H1 (cell line): ENCODE results near the gene INPP5J. TPM values are rescaled to one million over a fixed set of nuclear protein-coding genes. Genes with fewer than 3 reads are reported as not detected.

Source experiments
- CTCF ChIA-PET: fragments of 300-600 bp; sonication (Branson Sonifier 250); formaldehyde crosslinking; loops from one replicate; lab custom pipeline; 2021; ENCODE audit not compliant: partially characterized antibody; lab: Charles Lee
- POLR2A ChIA-PET: fragments of 300-600 bp; sonication (Branson Sonifier 250); formaldehyde crosslinking; loops from one replicate; lab custom pipeline; 2021; ENCODE audit warnings: inconsistent platforms; ENCODE audit not compliant: partially characterized antibody; lab: Charles Lee
- DNase-seq, 2 experiments: peaks; one replicate each; pipeline versions ENCODE4 v3.0.0 to v3.0.0-alpha.2; 2010 to 2022; ENCODE audit warnings: low spot score in 2 of 2, low read depth in 1 of 2, mixed read lengths in 1 of 2
- FAIRE-seq: peaks from 2 replicates; lab custom pipeline; 2011; peaks lifted over from hg19 to GRCh38; lab: Jason Lieb, UNC
- H2AFZ ChIP-seq: 2 replicates; pipeline ENCODE4 v1.8.1; 2012; ENCODE audit warnings: low read length, inconsistent platforms
- H2AK5ac ChIP-seq: 2 replicates; pipeline ENCODE4 v1.6.1; 2013; ENCODE audit warnings: low read depth, low read length
- H2BK120ac ChIP-seq: replicated peaks from 2 replicates; pipeline ENCODE3; 2013; ENCODE audit warnings: low read depth, low read length, inconsistent platforms
- H2BK12ac ChIP-seq: 2 replicates; pipeline ENCODE4 v1.6.1; 2013; ENCODE audit warnings: low read depth, low read length
- H2BK15ac ChIP-seq: 2 replicates; pipeline ENCODE4 v1.6.1; 2013; ENCODE audit warnings: low read length
- H2BK20ac ChIP-seq: 2 replicates; pipeline ENCODE4 v1.6.1; 2013; ENCODE audit warnings: low read length
- H2BK5ac ChIP-seq: 2 replicates; pipeline ENCODE4 v1.6.1; 2013; ENCODE audit warnings: low read depth, low read length
- H3K14ac ChIP-seq: 2 replicates; pipeline ENCODE4 v1.6.1; 2013; ENCODE audit warnings: inconsistent platforms; ENCODE audit not compliant: insufficient read length
- H3K18ac ChIP-seq: 2 replicates; pipeline ENCODE4 v1.6.1; 2013; ENCODE audit warnings: low read length; ENCODE audit errors: extremely low read depth
- H3K23ac ChIP-seq: 2 replicates; pipeline ENCODE4 v1.6.1; 2013; ENCODE audit warnings: inconsistent platforms; ENCODE audit not compliant: insufficient read length
- H3K23me2 ChIP-seq: 2 replicates; pipeline ENCODE4 v1.6.1; 2013; ENCODE audit warnings: low read depth, low read length
- H3K27ac ChIP-seq: 2 replicates; pipeline ENCODE4 v1.6.1; 2011; ENCODE audit warnings: low read depth, low read length, inconsistent platforms
- H3K27me3 ChIP-seq, 4 experiments: replicated peaks in 1 of 4; 1 replicate in 1 of 4; 2 replicates in 3 of 4; pipeline versions ENCODE4 v1.6.1 to v1.8.1; 2011 to 2013; ENCODE audit warnings: low read length in 3 of 4, mild to moderate bottlenecking in 3 of 4, inconsistent platforms in 2 of 4, mixed read lengths in 2 of 4, moderate library complexity in 1 of 4; ENCODE audit not compliant: control insufficient read depth in 3 of 4, insufficient read depth in 3 of 4; ENCODE audit errors: extremely low read depth in 1 of 4
- H3K36me3 ChIP-seq, 4 experiments: 2 replicates each; pipeline versions ENCODE4 v1.6.1 to v1.8.1; 2011 to 2013; ENCODE audit warnings: mild to moderate bottlenecking in 4 of 4, low read length in 3 of 4, moderate library complexity in 2 of 4, control low read depth in 1 of 4, inconsistent platforms in 1 of 4; ENCODE audit not compliant: insufficient read depth in 4 of 4, control insufficient read depth in 2 of 4
- H3K4ac ChIP-seq: replicated peaks from 2 replicates; pipeline ENCODE3; 2013; ENCODE audit warnings: low read length, low read depth, mixed read lengths, inconsistent platforms; ENCODE audit not compliant: insufficient read length
- H3K4me1 ChIP-seq, 4 experiments: replicated peaks in 1 of 4; 1 replicate in 1 of 4; 2 replicates in 3 of 4; pipeline versions ENCODE4 v1.6.1 to v1.8.1; 2011 to 2013; ENCODE audit warnings: low read length in 3 of 4, inconsistent platforms in 2 of 4, mixed read lengths in 1 of 4; ENCODE audit not compliant: insufficient read depth in 4 of 4, control insufficient read depth in 3 of 4
- H3K4me2 ChIP-seq, 2 experiments: 2 replicates each; pipeline versions ENCODE4 v1.6.1 to v1.8.1; 2011 to 2013; ENCODE audit warnings: low read depth in 2 of 2, low read length in 2 of 2, control low read depth in 1 of 2, inconsistent platforms in 1 of 2, mild to moderate bottlenecking in 1 of 2; ENCODE audit not compliant: insufficient read depth in 1 of 2
- H3K4me3 ChIP-seq, 4 experiments: fragments of 200-600, 300-600 bp in 1 of 4; sonication (generic), shearing (Covaris generic), sonication (Bioruptor Twin) in 1 of 4; 2 replicates each; pipeline versions ENCODE4 v1.5.1 to v1.8.1; 2011 to 2016; ENCODE audit warnings: low read length in 4 of 4, low read depth in 3 of 4, control low read depth in 2 of 4, inconsistent platforms in 2 of 4, mild to moderate bottlenecking in 2 of 4, mixed read lengths in 1 of 4, moderate library complexity in 1 of 4; ENCODE audit not compliant: insufficient read depth in 2 of 4; ENCODE audit errors: extremely low read depth in 1 of 4
- H3K56ac ChIP-seq: replicated peaks from 2 replicates; pipeline ENCODE3; 2013; ENCODE audit warnings: low read depth, mild to moderate bottlenecking, mixed read lengths, low read length, inconsistent platforms; ENCODE audit not compliant: insufficient read length
- H3K79me1 ChIP-seq: 2 replicates; pipeline ENCODE4 v1.6.1; 2013; ENCODE audit warnings: low read depth, low read length, control low read depth
- H3K79me2 ChIP-seq, 2 experiments: 2 replicates each; pipeline versions ENCODE4 v1.6.1 to v1.8.1; 2012 to 2013; ENCODE audit warnings: low read length in 2 of 2, mild to moderate bottlenecking in 2 of 2, inconsistent platforms in 1 of 2; ENCODE audit not compliant: insufficient read depth in 2 of 2, control insufficient read depth in 1 of 2
- H3K9ac ChIP-seq, 4 experiments: replicated peaks in 1 of 4; 1 replicate in 1 of 4; 2 replicates in 3 of 4; pipeline versions ENCODE4 v1.6.1 to v1.8.1; 2011 to 2013; ENCODE audit warnings: low read depth in 3 of 4, low read length in 3 of 4, control low read depth in 2 of 4, mild to moderate bottlenecking in 2 of 4, moderate library complexity in 2 of 4, inconsistent platforms in 1 of 4; ENCODE audit errors: extremely low read depth in 1 of 4
- H3K9me3 ChIP-seq, 2 experiments: 2 replicates each; pipeline versions ENCODE4 v1.6.1 to v1.8.1; 2012 to 2013; ENCODE audit warnings: mild to moderate bottlenecking in 2 of 2, moderate library complexity in 2 of 2, control low read depth in 1 of 2, inconsistent platforms in 1 of 2, low read depth in 1 of 2, low read length in 1 of 2, mixed read lengths in 1 of 2; ENCODE audit not compliant: insufficient read depth in 2 of 2
- H4K20me1 ChIP-seq, 2 experiments: replicated peaks in 1 of 2; 2 replicates each; pipeline versions ENCODE3 to v1.8.1; 2011 to 2013; ENCODE audit warnings: inconsistent platforms in 2 of 2, low read length in 2 of 2, mild to moderate bottlenecking in 1 of 2; ENCODE audit not compliant: insufficient read depth in 2 of 2, control insufficient read depth in 1 of 2
- H4K5ac ChIP-seq: 2 replicates; pipeline ENCODE4 v1.6.1; 2013; ENCODE audit warnings: low read length, low read depth, mixed read lengths, inconsistent platforms; ENCODE audit not compliant: insufficient read length
- H4K8ac ChIP-seq: 2 replicates; pipeline ENCODE4 v1.8.0; 2013; ENCODE audit warnings: mild to moderate bottlenecking, moderate library complexity, low read length, inconsistent platforms; ENCODE audit not compliant: insufficient read depth; ENCODE audit errors: extremely low read depth
- H4K91ac ChIP-seq: replicated peaks from 2 replicates; pipeline ENCODE3; 2013; ENCODE audit warnings: low read length, mixed read lengths, inconsistent platforms; ENCODE audit not compliant: insufficient read length
- CHD2 ChIP-seq: IDR thresholded peaks from 2 replicates; pipeline ENCODE4 v1.6.1; 2012; ENCODE audit warnings: low read length, improper control_type of control experiment
- EGR1 ChIP-seq: IDR thresholded peaks from 2 replicates; pipeline ENCODE4 v1.6.1; 2011; ENCODE audit warnings: low read depth, low read length, borderline replicate concordance
- HDAC2 ChIP-seq, 2 experiments: fragments of 300-600 bp in 1 of 2; sonication (generic) in 1 of 2; IDR thresholded peaks; 2 replicates each; pipeline ENCODE4 v1.6.1; 2011 to 2012; ENCODE audit warnings: low read depth in 2 of 2, low read length in 2 of 2, mild to moderate bottlenecking in 2 of 2, moderate library complexity in 2 of 2, borderline replicate concordance in 1 of 2, inconsistent platforms in 1 of 2
- HDAC6 ChIP-seq: IDR thresholded peaks from one replicate; pipeline ENCODE4 v1.7.1; 2012; ENCODE audit warnings: low read depth, mild to moderate bottlenecking, inconsistent platforms, low read length, moderate library complexity
- MAFK ChIP-seq: IDR thresholded peaks from 2 replicates; pipeline ENCODE4 v1.6.1; 2012; ENCODE audit warnings: low read depth, mild to moderate bottlenecking, improper control_type of control experiment, low read length
- NRF1 ChIP-seq: IDR thresholded peaks from 2 replicates; pipeline ENCODE4 v1.6.1; 2011; ENCODE audit warnings: mild to moderate bottlenecking, low read depth, low read length, improper control_type of control experiment
- POLR2A ChIP-seq, 2 experiments: IDR thresholded peaks; 1 replicate in 1 of 2; 2 replicates in 1 of 2; pipeline ENCODE4 v1.6.1; 2011; ENCODE audit warnings: low read depth in 2 of 2, low read length in 2 of 2, mild to moderate bottlenecking in 2 of 2; ENCODE audit errors: control extremely low read depth in 1 of 2
- RBBP5 ChIP-seq: IDR thresholded peaks from 2 replicates; pipeline ENCODE4 v1.7.1; 2012; ENCODE audit warnings: low read depth, mild to moderate bottlenecking, inconsistent platforms, low read length, moderate library complexity, borderline replicate concordance
- whole genome bisulfite sequencing, 2 experiments: shearing (Covaris generic) in 1 of 2; methylation state at CpG; one replicate each; pipeline versions ENCODE4 v1.1.6 to v1.1.7; 2013 to 2015; ENCODE audit warnings: low lambda C conversion rate in 2 of 2, mixed read lengths in 2 of 2, inconsistent platforms in 1 of 2, low coverage in 1 of 2, missing lambda C conversion rate in 1 of 2; ENCODE audit not compliant: insufficient replicate concordance in 2 of 2, insufficient coverage in 1 of 2, insufficient read length in 1 of 2; ENCODE audit errors: extremely low coverage in 1 of 2, missing lambda C conversion rate in 1 of 2; 5-methylcytosine and 5-hydroxymethylcytosine counted together
- polyA plus RNA-seq, 7 experiments: library from polyadenylated mRNA; depleted of rRNA in 3 of 7; stranded (reverse) in 5 of 7; unstranded in 2 of 7; fragments of >200 nt in 5 of 7; fragments of 200-250 nt in 2 of 7; gene quantifications; 1 replicate in 5 of 7; 2 replicates in 1 of 7; 4 replicates in 1 of 7; pipeline versions ENCODE4 v1.2.1 to v1.2.3, GENCODE V29; 2011 to 2013; ENCODE audit warnings: missing spikeins in 2 of 7, mixed read lengths in 2 of 7
- total RNA-seq: library from RNA; stranded (reverse); fragmentation: NEBNext Ultra II Directional; extraction: Animal tissue kit (Norgen Biotek cat#: 25700); gene quantifications from 2 replicates; pipeline ENCODE4 v1.2.1, GENCODE V29; 2021

Gene INPP5J
- total and polyA plus RNA-seq, 2 of the 8 experiments (the other 6 are each of a cell fraction or from before 2014, with no cell fraction given): 5.4 to 6.0 TPM

DNA sequence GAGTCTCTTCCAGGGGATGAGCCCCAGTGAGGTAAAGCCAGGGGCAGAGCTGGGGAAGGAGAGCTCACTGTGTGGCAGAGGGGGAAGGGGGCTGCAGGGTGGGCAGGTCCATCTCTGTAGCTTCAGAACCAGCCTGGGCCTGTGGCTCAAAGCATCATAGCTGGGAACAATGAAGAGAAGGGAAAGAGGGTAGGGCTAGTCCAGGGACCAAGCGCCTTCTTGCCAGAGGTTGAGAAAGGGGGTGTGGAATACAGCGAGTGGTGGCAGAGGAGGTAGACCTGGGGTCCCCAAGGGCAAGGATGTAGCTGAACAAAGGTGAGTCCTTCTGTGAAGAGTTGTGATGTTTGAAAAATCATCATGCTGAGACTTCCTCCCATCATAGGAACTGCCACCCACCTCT, 18.8 kb downstream of the INPP5J start:
- DNase-seq (no peak), FAIRE-seq (no peak)
- Histone ChIP-seq H3K4me2 (no peak overlapping the region; a peak in 1 of 4 replicates), H3K23ac (no peak overlapping the region), H2AK5ac (no peak overlapping the region), H4K91ac (peak overlapping the region; percentile 82), H2BK120ac (no peak overlapping the region), H3K9ac (no peak overlapping the region), H3K23me2 (peaks cover 12% of the 10 kb centered on the region), H3K27me3 (0 out of 7 replicates have a peak, but pooled peaks cover 0 to 3% (median 0%) of the 10 kb centered on the region in 4 experiments), H3K4me3 (no peak overlapping the region), H4K5ac (peak overlapping the region; percentile 7), H2BK12ac (peak overlapping the region; percentile 86), H3K79me2 (peaks cover 0 to 20% of the 10 kb centered on the region in 2 experiments; a peak in 3 of 4 replicates), H3K27ac (no peak overlapping the region), H3K14ac (no peak overlapping the region), H4K8ac (no peak overlapping the region), H2BK20ac (peak overlapping the region; percentile 53), H3K4me1 (peaks cover 7 to 25% (median 17%) of the 10 kb centered on the region in 4 experiments), H3K4ac (no peak overlapping the region), H4K20me1 (peaks cover 4 to 12% of the 10 kb centered on the region in 2 experiments), H3K18ac (0 out of 2 replicates have a peak overlapping the region, but pooled peaks have one; percentile 24), H3K56ac (no peak overlapping the region), H3K36me3 (peaks cover 0 to 6% (median 2%) of the 10 kb centered on the region in 4 experiments; a peak in 4 of 8 replicates), H2BK5ac (peak overlapping the region; percentile 92), H2BK15ac (peak overlapping the region; percentile 55; the same call in 1 of the 2 replicates), H3K9me3 (no peaks in the 10 kb centered on the region; a peak in 1 of 4 replicates), H2AFZ (no peak overlapping the region), H3K79me1 (peaks cover 15% of the 10 kb centered on the region; the same call in 1 of the 2 replicates)
- WGBS, 2 experiments: 83% methylated on average over 2 of the region's 2 CpGs; no CpG with 5 or more reads in 1 of the 2 experiments
- POLR2A ChIA-PET: interaction anchor here (1.0 to 1.5 kb wide), 3 partner anchors 16 to 57 kb away, joined by 3 to 4 read pairs (median 4); no protein-coding TSS in a partner anchor
- TF ChIP-seq NRF1 (no peak), CHD2 (no peak), HDAC2 (IDR thresholded peaks at IDR 0.05; ENCODE audit: borderline replicate concordance in 1 of 2, low read depth in 2 of 2, low read length in 2 of 2) (no peak), MAFK (no peak), EGR1 (no peak), RBBP5 (no peak), POLR2A (IDR thresholded peaks at IDR 0.05; ENCODE audit: control extremely low read depth in 1 of 2, low read depth in 2 of 2, low read length in 2 of 2) (no peak), HDAC6 (no peak)
- CTCF ChIA-PET: interaction anchor here (0.6 to 11.9 kb wide), 9 partner anchors 9 to 89 kb away, joined by 3 to 124 read pairs (median 7); partner anchors contain the start of gene SELENOM
